Sigmoid colon (tissue), 7 donors: ENCODE data around the gene TOM1L2. TPM values are rescaled to one million over a fixed set of nuclear protein-coding genes. Genes with fewer than 3 reads are reported as not detected.
A peak's percentile ranks its signal among the peaks of the same experiment; 100 is the strongest.

Experiments
- DNase-seq: peaks from one replicate; pipeline ENCODE4 v3.0.0-alpha.2; 2019
- H3K27ac ChIP-seq, 4 donors: fragments of 200-600 bp; sonication (generic); one replicate each; pipeline ENCODE4 v1.5.1; 2016 to 2019; ENCODE audit warnings: mild to moderate bottlenecking in 1 of 4
- H3K27me3 ChIP-seq, 3 donors: fragments of 200-600 bp; sonication (generic); one replicate each; pipeline ENCODE4 v1.5.1; 2019; ENCODE audit warnings: mild to moderate bottlenecking in 1 of 3
- H3K36me3 ChIP-seq, 4 donors: fragments of 200-600 bp; sonication (generic); one replicate each; pipeline ENCODE4 v1.5.1; 2016 to 2019
- H3K4me1 ChIP-seq, 4 donors: fragments of 200-600 bp; sonication (generic); one replicate each; pipeline ENCODE4 v1.5.1; 2017 to 2019
- H3K4me3 ChIP-seq, 4 donors: fragments of 200-600 bp; sonication (generic); one replicate each; pipeline ENCODE4 v1.5.1; 2017 to 2019; ENCODE audit warnings: mild to moderate bottlenecking in 2 of 4, moderate library complexity in 1 of 4
- H3K9me3 ChIP-seq, 4 donors: fragments of 200-600 bp in 3 of 4; sonication (generic) in 3 of 4; one replicate each; pipeline versions ENCODE4 v1.5.1 to v1.6.1; 2013 to 2019
- CTCF ChIP-seq, 4 experiments: fragments of 450-650 bp in 3 of 4; fragments of 200-600 bp in 1 of 4; IDR thresholded peaks; one replicate each; pipeline ENCODE4 v1.5.1; 2016 to 2019; ENCODE audit warnings: antibody characterized with exemption in 4 of 4, mild to moderate bottlenecking in 3 of 4, moderate library complexity in 2 of 4
- EP300 ChIP-seq, 4 donors: sonication (generic); formaldehyde crosslinking; IDR thresholded peaks; one replicate each; pipeline ENCODE4 v1.6.1; 2017; ENCODE audit warnings: antibody characterized with exemption in 4 of 4
- POLR2A ChIP-seq, 2 donors: fragments of 450-650 bp; IDR thresholded peaks; one replicate each; pipeline ENCODE4 v1.6.1; 2016; ENCODE audit warnings: antibody characterized with exemption in 2 of 2, mild to moderate bottlenecking in 2 of 2, moderate library complexity in 2 of 2
- POLR2AphosphoS5 ChIP-seq, 4 donors: sonication (generic); formaldehyde crosslinking; IDR thresholded peaks; one replicate each; pipeline ENCODE4 v1.6.1; 2017; ENCODE audit warnings: antibody characterized with exemption in 4 of 4
- WGBS, 2 donors: extraction: QIAGEN DNeasy Blood & Tissue Kit; methylation state at CpG; one replicate each; pipeline ENCODE4 v1.1.7; 2013; 5-methylcytosine and 5-hydroxymethylcytosine counted together
- intact Hi-C: fragments of 100-400 bp; cut with DNase I; formaldehyde crosslinking; loops from one replicate; pipeline ENCODE4 v1.15.1; 2023
- polyA plus RNA-seq, 3 donors: library from polyadenylated mRNA; stranded (reverse); fragments of 200-250 nt; gene quantifications; one replicate each; pipeline ENCODE4 v1.2.3, GENCODE V29; 2013
- total RNA-seq, 4 donors: library from RNA; depleted of rRNA; stranded (reverse); fragments of >200 nt; gene quantifications; one replicate each; pipeline ENCODE4 v1.1.0, GENCODE V29; 2016
- donor health status: healthy with polysubstance abuse.
- donor health status: Bipolar disorder and iron deficiency.
- donor health status: healthy.

Gene TOM1L2
- total and polyA plus RNA-seq, 7 donors: 13.8 to 215 (median 43.3) TPM

GRCh38 chr17:17880577-17881196 lies 91.5 kb downstream of the TOM1L2 start:
- Histone ChIP-seq H3K27ac (no peak overlapping the region), H3K4me1 (peaks cover 0 to 47% (median 32%) of the 10 kb centered on the region in 4 donors), H3K36me3 (peaks cover 25 to 51% (median 31%) of the 10 kb centered on the region in 4 donors), H3K9me3 (no peaks in the 10 kb centered on the region), H3K27me3 (no peaks in the 10 kb centered on the region), H3K4me3 (no peak overlapping the region)
- TF ChIP-seq EP300 (IDR thresholded peaks at IDR 0.05) (no peak), POLR2A (IDR thresholded peaks at IDR 0.05) (no peak), POLR2AphosphoS5 (IDR thresholded peaks at IDR 0.05) (no peak), CTCF (IDR thresholded peaks at IDR 0.05) (no peak)
- 92 to 95% methylated on average over 8 of the region's 8 CpGs for WGBS, 2 donors
- intact Hi-C loops: no loop called here
- DNase-seq: no peak

- no peaks in the 10 kb centered on the region for H3K9me3 ChIP-seq
- peak; percentile 96 for DNase-seq
- H3K4me3 ChIP-seq: no peak overlapping the region
- 68 to 80% methylated on average over 14 of the region's 14 CpGs for WGBS, 2 donors
- H3K36me3 ChIP-seq: peaks cover 14 to 28% (median 17%) of the 10 kb centered on the region in 4 donors
- H3K27me3 ChIP-seq: no peaks in the 10 kb centered on the region
- intact Hi-C loops: loop anchor here (5.0 kb wide), 3 partner anchors 45 to 160 kb away; partner anchors contain the start of genes ATPAF2, DRC3, GID4 and TOM1L2
- peaks cover 0 to 70% (median 50%) of the 10 kb centered on the region in 4 donors for H3K4me1 ChIP-seq
- peak in 1 of 4 experiments; percentile 9 for TF ChIP-seq CTCF (IDR thresholded peaks at IDR 0.05)
- no peak for TF ChIP-seq POLR2A (IDR thresholded peaks at IDR 0.05)
- peak in 3 of 4 donors; percentile 53 to 75 (median 62) for TF ChIP-seq EP300 (IDR thresholded peaks at IDR 0.05)
- peak; percentile 49 to 79 (median 77) for TF ChIP-seq POLR2AphosphoS5 (IDR thresholded peaks at IDR 0.05)
- peak overlapping the region; percentile 85 to 92 (median 88) for H3K27ac ChIP-seq
Observed at GRCh38 chr17:17877529-17878358, 94.5 kb downstream of the TOM1L2 start.

- no peaks in the 10 kb centered on the region for H3K9me3 ChIP-seq
- no peak overlapping the region for H3K4me3 ChIP-seq
- intact Hi-C loops: loop anchor here (5.0 kb wide), 3 partner anchors 45 to 160 kb away; partner anchors contain the start of genes ATPAF2, DRC3, GID4 and TOM1L2
- H3K36me3 ChIP-seq: peaks cover 7 to 21% (median 10%) of the 10 kb centered on the region in 4 donors
- peak overlapping the region; percentile 85 to 92 (median 88) for H3K27ac ChIP-seq
- no peaks in the 10 kb centered on the region for H3K27me3 ChIP-seq
- TF ChIP-seq CTCF (IDR thresholded peaks at IDR 0.05) (no peak), POLR2A (IDR thresholded peaks at IDR 0.05) (no peak), EP300 (IDR thresholded peaks at IDR 0.05) (peak in 1 of 4 donors; percentile 6), POLR2AphosphoS5 (IDR thresholded peaks at IDR 0.05) (peak in 1 of 4 donors; percentile 45)
- DNase-seq: peak; percentile 85
- 80 to 87% methylated on average over 6 of the region's 6 CpGs for WGBS, 2 donors
- peaks cover 0 to 70% (median 50%) of the 10 kb centered on the region in 4 donors for H3K4me1 ChIP-seq
Observed at GRCh38 chr17:17876959-17877528, 95.2 kb downstream of the TOM1L2 start.

GRCh38 chr17:17874478-17874877 lies 97.7 kb downstream of the TOM1L2 start:
- peaks cover 0 to 58% (median 52%) of the 10 kb centered on the region in 4 donors for H3K4me1 ChIP-seq
- TF ChIP-seq POLR2A (IDR thresholded peaks at IDR 0.05) (no peak), CTCF (IDR thresholded peaks at IDR 0.05) (no peak), POLR2AphosphoS5 (IDR thresholded peaks at IDR 0.05) (no peak), EP300 (IDR thresholded peaks at IDR 0.05) (no peak)
- DNase-seq: no peak
- H3K4me3 ChIP-seq: no peak overlapping the region
- no peaks in the 10 kb centered on the region for H3K9me3 ChIP-seq
- no peaks in the 10 kb centered on the region for H3K27me3 ChIP-seq
- H3K27ac ChIP-seq: peak overlapping the region in 3 of 4 donors; percentile 85 to 92 (median 86)
- intact Hi-C loops: no loop called here
- 56 to 62% methylated on average over 1 of the region's 1 CpG for WGBS, 2 donors
- H3K36me3 ChIP-seq: peaks cover 2 to 12% (median 8%) of the 10 kb centered on the region in 4 donors
